Mucosa of gallbladder (tissue), 1 donor: ENCODE results near the gene PLXNB3. TPM values are rescaled to one million over a fixed set of nuclear protein-coding genes. Genes with fewer than 3 reads are reported as not detected.
"Not testable (repeated sequence)": the region's sequence is repeated elsewhere in the genome, so short reads cannot be mapped to it uniquely, and the experiment has no call there.

Source experiments
- DNase-seq: peaks from one replicate; pipeline ENCODE4 v3.0.0-alpha.2; 2020; ENCODE audit warnings: low spot score
- total RNA-seq: library from RNA; stranded (reverse); gene quantifications from one replicate; pipeline ENCODE4 v1.2.1, GENCODE V29; 2021
- donor health status: DM: no; HTN: no; CAD: no.

The PLXNB3 gene
- 65.3 TPM for total RNA-seq

GRCh38 chrX:153763989-153764755, at the start of gene PLXNB3:
TSS of gene PLXNB3 (plus strand) at chrX:153764249. CDS start at chrX:153765536, 1,287 bp downstream.
- DNase-seq: peak; percentile 81

GRCh38 chrX:153714256-153714655, 49.8 kb upstream of the PLXNB3 start:
- no peak for DNase-seq

DNA sequence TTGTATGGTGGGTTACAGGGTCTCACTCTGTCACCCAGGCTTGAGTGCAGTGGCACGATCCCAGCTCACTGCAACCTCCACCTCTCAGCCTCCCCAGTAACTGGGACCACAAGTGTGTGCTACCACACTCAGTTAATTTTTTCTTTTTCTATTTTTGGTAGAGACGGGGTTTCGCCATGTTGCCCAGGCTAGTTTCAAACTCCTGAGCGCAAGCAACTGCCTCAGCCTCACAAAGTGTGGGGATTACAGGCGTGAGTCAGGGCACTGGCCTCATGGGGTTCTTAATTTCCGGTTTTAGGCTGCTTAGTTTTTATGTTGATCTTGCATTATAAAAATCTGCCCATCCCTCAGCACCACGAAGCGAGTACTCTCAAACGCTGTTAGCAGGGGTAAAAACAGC, 46.6 kb upstream of the PLXNB3 start:
- no peak for DNase-seq

DNA sequence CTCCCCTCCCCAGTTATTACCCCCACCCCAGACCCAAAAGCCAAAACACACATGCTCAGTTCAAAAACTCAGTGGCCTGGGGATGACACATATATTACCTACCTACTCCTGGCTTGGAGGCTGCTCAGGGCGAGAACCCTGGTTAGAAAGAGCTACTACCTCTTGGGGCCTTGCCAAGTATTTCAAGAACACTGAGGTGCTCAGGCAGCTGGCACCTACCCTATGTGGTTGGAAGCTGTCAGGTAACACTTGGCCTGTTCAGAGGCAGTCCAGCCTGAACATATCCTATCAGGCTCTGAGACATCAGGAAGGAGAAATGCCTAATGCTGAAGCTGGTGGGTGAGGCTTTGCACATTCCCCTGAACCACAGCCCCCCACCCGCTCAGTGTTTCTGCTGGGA, 44.8 kb upstream of the PLXNB3 start:
- DNase-seq: no peak

- no peak for DNase-seq
Measured at GRCh38 chrX:153719701-153720100, 44.3 kb upstream of the PLXNB3 start.

- DNase-seq: no peak
Measured at GRCh38 chrX:153722704-153723350, 41.2 kb upstream of the PLXNB3 start.

DNA sequence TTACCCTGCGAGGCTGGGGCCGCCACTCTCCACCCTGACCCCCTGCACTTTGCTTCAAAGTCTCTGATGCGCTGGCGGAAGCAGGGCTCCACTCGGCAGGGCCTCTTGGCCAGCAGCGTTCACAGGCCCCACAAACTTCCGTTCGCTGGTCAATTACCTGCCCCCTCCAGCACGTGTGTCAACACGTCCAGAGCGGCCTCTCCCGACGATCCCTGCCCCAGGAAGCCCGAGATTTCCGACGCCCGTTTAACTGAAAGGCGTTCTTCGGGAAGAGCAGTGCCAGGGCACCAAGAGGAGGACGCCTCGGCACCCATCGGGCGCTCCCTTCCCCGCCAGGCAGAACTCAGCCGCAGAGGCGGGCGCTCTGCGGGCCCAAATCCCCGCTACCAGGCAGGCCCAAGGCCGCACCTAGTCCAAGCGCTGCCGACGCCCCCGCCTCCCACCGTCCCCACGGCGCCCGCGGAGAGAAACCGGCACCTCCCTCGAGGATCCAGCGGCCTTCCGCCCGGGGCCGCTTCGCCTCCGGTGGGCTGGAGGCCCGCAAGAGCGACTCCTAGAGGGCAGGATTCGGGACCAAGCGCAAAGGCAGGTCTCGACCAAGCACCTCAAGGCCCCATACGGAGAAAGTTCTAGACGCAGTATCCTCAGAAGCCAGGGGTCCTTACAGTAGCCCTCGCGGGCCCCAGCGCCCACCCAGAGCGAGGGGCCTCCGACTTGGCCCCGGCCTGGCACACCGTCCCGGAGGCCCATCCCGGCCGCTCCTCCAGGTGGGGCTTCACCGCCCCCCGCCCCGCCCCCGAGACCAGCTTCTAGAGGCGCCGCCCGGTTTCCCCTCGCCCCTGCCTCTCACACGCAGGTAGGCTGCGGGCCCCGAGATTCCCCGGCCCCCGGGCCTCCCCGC, 40.4 kb upstream of the PLXNB3 start:
- DNase-seq: no peak

DNA sequence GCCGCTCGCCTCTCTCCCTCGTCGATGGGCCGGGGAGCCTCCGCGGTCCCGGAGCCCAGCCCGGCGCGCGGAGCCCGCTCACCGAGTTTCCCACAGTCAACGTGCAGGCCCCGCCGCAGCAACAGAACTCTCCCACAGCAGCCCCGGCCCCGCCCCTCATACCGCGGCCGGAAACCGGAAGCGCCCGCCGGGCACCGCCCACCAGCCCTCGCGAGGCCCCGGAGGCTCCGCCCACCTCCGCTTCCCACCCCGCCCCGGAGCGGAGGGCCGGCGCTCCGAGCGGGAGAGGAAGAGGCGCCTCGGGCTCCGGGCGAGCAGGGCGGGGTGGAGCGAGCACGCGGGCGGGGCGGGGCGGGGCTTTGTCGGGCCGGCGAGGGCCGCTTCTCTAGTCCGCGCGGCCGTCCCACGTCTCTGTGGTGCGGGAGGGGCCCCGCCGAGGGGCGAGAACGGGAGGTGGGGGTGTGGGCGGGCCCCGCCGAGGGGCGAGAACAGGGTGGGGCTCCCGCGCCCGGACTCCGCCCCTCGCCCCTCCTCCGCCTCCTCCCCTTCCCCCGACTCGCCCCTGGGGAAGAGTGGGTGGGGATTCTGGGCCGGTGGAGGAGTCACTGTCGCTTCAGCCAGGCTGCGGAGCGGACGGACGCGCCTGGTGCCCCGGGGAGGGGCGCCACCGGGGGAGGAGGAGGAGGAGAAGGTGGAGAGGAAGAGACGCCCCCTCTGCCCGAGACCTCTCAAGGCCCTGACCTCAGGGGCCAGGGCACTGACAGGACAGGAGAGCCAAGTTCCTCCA, 39.6 kb upstream of the PLXNB3 start, which contains the start of the genes ABCD1 and BCAP31:
Gene ABCD1 (plus strand): TSS at position 605 of the 787 bp plus-strand sequence. CDS start 411 bp downstream, outside the sequence.
Gene BCAP31 (minus strand): TSS at position 136 of the 787 bp plus-strand sequence. CDS start 1,143 bp downstream, outside the sequence.
- peak; percentile 88 for DNase-seq

- no peak for DNase-seq
Measured at GRCh38 chrX:153725039-153725831, 38.8 kb upstream of the PLXNB3 start.

DNA sequence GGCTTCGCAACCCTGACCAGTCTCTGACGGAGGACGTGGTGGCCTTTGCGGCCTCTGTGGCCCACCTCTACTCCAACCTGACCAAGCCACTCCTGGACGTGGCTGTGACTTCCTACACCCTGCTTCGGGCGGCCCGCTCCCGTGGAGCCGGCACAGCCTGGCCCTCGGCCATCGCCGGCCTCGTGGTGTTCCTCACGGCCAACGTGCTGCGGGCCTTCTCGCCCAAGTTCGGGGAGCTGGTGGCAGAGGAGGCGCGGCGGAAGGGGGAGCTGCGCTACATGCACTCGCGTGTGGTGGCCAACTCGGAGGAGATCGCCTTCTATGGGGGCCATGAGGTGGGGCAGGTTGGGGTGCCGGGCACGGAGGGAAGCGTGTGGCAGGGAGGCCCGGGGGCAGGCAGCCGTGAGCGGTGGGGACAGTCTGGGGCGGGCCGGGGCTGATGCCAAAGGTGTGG, 38.2 kb upstream of the PLXNB3 start:
- no peak for DNase-seq

GRCh38 chrX:153726286-153727122, 37.5 kb upstream of the PLXNB3 start:
- peak; percentile 41 for DNase-seq

- peak; percentile 64 for DNase-seq
Measured at GRCh38 chrX:153727123-153727931, 36.7 kb upstream of the PLXNB3 start.

GRCh38 chrX:153728095-153728494, 36.0 kb upstream of the PLXNB3 start:
- no peak for DNase-seq

- no peak for DNase-seq
Measured at GRCh38 chrX:153728951-153729631, 35.0 kb upstream of the PLXNB3 start.

- DNase-seq: not testable (repeated sequence)
Measured at GRCh38 chrX:153730115-153730514, 33.9 kb upstream of the PLXNB3 start.

DNA sequence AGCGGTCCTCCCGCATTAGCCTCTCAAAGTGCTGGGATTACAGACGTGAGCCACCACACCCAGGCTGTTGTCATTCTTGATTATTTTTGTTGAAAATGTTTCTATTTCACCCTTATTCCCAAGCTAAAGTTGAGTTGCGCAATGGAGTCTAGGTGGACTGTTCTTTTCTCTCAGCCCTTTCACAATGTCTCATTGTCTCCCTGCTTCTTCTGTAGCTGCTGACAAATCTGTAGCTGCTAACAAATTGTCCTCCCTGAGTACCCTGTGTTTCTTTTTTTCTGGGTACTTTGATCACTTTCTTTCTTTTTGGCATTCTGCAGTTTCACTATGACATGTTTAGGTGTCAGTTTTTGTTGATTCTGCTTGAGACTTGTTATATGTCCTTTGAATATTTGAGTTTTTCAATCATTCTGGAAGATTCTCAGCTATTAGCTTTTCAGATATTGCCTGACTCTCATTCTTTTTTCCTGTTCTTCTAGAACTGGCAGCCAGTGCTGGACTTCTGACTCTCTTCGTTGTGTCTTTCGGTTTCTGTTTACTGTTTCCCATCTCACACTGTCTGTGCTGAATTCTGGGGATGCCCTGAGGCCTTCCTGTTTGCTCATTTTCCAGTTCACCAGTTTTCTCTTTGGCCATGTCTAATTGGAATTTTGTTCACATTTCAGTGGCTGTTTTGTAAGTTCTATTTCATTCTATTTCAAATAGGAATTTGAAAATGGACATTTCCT, 32.8 kb upstream of the PLXNB3 start:
- no peak for DNase-seq

- no peak for DNase-seq
Measured at GRCh38 chrX:153731845-153732215, 32.2 kb upstream of the PLXNB3 start.
